Erythroblast (primary cell): ENCODE results near the gene NISCH.
A peak's percentile ranks its signal among the peaks of the same experiment; 100 is the strongest.

ENCODE experiments used
- DNase-seq, 2 experiments: peaks; one replicate each; lab custom pipeline; 2025; lab: John Stamatoyannopoulos, UW
- GATA1 ChIP-seq: IDR thresholded peaks from 2 replicates; pipeline ENCODE4 v1.6.1; 2011; ENCODE audit warnings: low read depth, mild to moderate bottlenecking, control low read depth, low read length, moderate library complexity
- POLR2A ChIP-seq: IDR thresholded peaks from 2 replicates; pipeline ENCODE4 v1.6.1; 2011; ENCODE audit warnings: mild to moderate bottlenecking, low read length

The NISCH gene

DNA sequence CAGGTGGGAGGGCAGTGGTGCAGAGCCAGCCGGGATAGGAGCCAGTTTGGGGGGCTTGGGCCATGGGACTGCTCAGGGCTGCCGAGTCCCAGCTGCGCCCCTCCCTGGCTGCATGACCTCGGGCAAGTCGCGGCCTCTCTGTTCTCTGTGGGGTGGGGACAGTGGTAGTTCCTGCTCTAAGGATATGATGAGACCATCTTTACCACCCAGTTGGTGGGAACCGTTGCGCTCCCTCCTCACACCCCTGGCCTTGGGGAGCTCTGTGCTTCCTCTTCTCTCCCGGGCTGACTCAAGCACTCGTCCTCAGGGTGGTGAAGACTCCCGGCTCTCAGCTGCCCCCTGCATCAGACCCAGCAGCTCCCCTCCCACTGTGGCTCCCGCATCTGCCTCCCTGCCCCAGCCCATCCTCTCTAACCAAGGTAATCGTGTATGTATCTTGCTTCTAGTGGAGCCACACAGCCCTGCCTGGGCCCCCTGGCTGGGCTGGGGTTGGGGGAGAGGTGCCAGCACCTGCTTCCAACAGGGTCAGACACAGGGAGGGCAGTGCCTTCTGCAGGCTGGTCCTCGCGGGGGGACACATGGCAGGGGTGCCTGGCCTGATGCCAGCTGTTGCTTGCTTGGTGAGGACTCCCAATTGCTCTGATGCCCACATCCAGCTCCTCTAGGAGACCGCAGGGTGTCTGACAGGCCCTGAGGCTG is 24.6 kb downstream of the NISCH start:
- no peak for TF ChIP-seq POLR2A
- no peak for DNase-seq

DNA sequence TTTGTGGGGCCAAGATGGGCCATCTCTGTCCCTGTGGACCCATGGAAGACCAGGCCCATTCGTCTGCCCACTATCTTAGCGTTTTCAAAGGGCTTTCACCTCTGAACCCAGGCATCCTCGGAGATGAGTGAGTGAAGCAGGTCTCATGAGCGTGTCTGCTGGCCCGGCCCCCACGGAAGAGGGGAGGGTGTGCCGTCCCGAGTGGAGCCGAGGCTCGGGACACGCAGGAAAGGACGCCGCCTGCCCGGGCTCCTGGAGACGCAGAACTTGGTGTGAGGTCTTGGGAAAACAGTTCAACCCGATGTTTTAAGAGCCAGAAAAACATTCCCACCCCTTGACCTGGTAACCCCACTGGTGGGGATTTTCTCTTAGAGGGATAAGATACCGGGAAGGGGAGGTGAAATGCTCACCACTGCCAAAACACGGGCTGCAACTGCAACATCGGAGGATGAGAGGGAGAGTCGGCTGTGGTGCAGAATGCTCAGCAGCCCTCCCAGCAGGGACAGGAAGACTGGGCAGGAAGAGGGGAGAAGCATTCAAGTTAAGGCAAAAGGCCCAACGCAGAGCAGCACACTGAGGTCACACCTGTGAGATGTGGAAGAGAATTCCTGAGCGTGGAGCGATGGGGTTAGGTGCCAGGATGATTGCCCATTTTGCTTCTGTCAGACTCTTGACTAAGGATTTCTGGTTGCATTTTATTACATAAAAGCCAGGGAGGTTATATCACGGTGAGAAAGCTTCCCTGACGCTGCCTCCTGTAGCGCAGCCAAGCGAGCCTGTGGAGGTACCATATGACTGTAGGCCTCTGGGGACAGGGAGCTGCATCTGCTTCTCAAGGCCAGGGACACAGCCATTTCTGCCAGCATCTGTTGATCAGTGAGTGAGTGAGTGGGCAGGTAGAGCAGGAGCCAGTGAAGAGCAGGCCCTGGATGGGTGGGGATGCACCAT is 25.6 kb downstream of the NISCH start:
- TF ChIP-seq POLR2A, result no peak
- no peak for TF ChIP-seq GATA1
- DNase-seq, result no peak

DNA sequence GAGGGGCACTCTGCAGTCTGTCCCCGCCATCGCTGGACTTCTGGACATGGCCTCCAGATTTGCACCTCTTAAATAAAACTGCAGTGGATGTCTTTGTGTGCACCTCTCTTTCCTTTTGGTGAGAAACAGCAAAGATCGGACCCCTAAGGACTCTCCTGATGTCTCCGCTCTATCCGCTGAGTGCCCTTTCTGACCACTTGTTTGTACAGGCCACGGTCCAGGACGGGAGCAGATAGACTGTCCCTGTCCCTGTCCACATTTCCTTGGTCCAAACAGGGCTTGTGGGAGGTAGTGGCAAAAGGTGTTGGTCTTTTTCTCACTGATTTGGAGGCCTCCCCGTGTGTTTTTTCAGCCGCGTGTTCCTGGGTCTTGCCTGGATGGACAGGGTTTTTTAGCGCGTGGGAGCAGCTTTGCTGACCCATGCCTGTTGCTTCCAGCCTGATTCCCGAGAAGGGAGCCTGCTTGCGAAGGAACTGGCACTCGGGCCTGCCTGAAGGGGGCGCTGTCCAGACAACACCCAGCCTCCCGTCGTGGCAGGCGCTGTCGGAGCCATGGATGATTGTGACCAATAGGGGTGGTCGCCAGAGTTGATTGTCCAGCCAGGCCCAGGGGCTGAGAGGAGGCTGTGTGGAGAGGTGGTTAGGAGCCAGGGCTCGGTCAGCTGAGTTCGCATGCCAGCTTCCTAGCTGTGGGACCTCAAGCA is 26.6 kb downstream of the NISCH start:
- DNase-seq, result peak; percentile 47 to 52
- TF ChIP-seq GATA1 (no peak), POLR2A (no peak)

DNA sequence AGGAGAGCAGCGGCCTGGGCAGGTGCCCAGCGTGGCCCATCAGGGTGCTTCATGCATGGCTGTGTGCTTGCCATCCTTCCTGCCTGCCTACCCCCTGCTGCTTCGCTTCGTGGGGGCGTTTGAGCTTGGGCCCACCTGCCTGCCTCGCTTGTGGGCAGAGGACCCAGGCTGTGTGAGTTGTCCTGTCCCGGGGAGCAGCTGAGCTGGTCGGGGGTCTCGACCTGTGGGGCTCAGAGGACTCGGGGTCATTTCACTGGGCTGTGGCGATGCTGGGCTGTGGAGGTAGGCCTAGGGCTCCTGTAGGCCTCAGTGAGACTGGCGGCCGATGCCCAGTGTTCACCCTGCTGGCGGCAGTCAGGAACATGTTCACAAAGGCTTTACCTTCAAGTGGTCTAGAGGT is 27.7 kb downstream of the NISCH start:
- TF ChIP-seq POLR2A, result no peak
- TF ChIP-seq GATA1, result no peak
- no peak for DNase-seq

DNA sequence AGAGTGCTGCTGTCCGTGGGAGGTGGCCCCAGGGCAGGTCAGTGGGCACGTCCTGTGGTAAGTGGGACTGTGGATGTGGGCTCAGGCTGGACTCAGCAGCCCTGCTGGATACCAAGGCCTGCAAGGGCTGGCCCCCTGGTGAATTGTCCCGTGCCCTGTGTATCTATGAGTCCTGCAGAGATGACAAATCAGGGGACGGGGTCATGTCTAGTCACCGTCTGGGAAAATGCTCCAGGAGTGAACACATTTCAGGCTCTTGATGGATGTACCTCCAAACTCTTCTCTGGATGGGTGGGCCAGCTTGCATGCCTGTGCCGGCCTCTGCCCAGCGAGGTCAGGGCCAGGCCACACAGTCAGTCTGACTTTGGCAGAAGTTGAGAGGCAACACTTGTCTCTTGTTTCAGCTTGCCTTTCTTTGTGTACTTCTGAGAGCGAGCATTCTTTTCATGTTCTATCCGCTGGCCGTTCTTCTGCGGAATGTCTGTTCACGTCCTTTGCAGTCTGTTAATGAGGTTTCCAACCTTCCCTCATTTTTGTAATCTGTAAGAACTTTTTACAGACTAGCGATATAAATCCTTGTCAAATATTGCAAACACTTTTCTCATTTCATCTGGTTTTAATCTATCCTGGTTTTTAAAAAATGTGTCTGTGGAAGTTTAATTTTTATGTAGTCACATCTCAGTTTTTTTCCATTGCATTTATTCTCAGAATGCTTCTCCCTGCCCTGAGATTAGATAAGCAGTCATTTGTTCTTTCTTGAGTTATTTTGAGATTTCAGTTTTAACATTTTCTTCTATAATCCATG is 28.4 kb downstream of the NISCH start:
- no peak for TF ChIP-seq POLR2A
- no peak for TF ChIP-seq GATA1
- DNase-seq, result no peak

DNA sequence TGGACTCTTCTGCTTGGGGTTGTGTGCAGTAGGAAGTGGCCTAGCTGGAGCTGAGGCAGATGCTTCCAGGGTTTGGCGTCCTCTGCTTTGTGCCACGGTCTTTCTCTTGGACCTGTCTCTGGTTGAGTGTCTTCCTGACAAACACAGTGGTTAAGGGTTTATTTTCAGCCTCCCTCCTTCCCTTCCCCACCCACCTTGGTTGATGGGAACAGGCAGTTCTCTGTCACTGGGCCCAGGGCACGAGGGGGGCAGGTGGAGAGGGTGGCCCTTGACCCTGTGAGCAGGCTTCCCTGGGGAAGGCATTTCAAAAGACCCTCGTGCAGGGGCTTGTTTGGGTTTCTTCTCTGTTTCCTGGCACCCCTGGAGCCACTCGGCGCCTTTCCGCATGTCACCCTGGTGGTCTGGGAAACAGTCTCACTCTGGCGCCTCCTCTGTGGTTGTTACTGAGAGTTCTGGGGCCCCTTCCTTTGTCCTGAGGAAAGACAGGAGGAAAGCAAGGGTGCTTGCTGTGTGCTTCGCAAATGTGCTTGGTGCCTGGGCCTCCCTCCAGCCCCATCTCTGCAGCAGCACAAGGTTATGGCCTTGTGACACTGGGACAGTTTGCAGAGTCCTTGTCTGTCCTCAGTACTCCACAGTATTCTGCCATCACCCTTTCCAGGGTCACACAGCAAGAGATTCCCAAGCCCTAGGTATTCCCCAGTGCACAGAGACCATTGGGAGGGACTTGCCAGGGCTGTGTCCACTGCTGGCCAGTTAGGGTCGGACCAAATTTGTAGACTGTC is 29.5 kb downstream of the NISCH start:
- TF ChIP-seq GATA1 (no peak), POLR2A (no peak)
- DNase-seq, result no peak

DNA sequence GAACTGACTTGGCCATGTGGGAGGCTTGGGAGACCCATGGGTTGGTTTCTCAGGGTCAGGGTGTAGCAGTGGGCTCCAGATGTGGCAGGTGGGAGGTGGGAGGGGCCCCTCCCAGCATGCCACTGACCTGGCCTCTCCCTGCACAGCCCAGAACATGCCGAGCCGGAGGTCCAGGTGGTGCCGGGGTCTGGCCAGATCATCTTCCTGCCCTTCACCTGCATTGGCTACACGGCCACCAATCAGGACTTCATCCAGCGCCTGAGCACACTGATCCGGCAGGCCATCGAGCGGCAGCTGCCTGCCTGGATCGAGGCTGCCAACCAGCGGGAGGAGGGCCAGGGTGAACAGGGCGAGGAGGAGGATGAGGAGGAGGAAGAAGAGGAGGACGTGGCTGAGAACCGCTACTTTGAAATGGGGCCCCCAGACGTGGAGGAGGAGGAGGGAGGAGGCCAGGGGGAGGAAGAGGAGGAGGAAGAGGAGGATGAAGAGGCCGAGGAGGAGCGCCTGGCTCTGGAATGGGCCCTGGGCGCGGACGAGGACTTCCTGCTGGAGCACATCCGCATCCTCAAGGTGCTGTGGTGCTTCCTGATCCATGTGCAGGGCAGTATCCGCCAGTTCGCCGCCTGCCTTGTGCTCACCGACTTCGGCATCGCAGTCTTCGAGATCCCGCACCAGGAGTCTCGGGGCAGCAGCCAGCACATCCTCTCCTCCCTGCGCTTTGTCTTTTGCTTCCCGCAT is 31.8 kb downstream of the NISCH start:
- TF ChIP-seq POLR2A (no peak), GATA1 (no peak)
- DNase-seq, result no peak

DNA sequence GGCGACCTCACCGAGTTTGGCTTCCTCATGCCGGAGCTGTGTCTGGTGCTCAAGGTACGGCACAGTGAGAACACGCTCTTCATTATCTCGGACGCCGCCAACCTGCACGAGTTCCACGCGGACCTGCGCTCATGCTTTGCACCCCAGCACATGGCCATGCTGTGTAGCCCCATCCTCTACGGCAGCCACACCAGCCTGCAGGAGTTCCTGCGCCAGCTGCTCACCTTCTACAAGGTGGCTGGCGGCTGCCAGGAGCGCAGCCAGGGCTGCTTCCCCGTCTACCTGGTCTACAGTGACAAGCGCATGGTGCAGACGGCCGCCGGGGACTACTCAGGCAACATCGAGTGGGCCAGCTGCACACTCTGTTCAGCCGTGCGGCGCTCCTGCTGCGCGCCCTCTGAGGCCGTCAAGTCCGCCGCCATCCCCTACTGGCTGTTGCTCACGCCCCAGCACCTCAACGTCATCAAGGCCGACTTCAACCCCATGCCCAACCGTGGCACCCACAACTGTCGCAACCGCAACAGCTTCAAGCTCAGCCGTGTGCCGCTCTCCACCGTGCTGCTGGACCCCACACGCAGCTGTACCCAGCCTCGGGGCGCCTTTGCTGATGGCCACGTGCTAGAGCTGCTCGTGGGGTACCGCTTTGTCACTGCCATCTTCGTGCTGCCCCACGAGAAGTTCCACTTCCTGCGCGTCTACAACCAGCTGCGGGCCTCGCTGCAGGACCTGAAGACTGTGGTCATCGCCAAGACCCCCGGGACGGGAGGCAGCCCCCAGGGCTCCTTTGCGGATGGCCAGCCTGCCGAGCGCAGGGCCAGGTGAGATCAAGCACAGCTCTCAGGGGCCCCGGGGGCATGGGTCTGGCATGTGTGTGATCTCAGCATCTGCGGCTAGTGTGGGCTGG is 32.6 kb downstream of the NISCH start:
- no peak for DNase-seq
- TF ChIP-seq GATA1 (no peak), POLR2A (no peak)

DNA sequence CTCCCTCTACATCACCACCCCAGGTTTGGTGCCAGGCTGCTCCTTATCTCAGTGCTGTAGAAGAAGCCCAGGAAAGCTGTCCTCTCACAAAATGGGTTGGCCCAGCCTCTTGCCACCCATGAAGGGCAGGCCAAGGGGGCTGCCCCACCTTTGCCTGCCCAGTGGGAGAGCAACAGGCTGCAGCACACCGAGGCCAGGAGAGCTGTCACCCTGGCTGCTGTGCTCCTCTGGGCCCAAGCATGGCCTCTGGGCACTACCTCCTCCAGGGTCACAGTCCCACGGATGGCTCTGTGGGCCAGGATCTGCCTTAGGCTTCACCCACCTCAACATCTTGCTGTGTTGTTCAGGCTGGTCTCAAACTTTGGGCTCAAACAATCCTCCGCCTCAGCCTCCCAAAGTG is 33.3 kb downstream of the NISCH start:
- no peak for TF ChIP-seq GATA1
- TF ChIP-seq POLR2A, result no peak
- no peak for DNase-seq

DNA sequence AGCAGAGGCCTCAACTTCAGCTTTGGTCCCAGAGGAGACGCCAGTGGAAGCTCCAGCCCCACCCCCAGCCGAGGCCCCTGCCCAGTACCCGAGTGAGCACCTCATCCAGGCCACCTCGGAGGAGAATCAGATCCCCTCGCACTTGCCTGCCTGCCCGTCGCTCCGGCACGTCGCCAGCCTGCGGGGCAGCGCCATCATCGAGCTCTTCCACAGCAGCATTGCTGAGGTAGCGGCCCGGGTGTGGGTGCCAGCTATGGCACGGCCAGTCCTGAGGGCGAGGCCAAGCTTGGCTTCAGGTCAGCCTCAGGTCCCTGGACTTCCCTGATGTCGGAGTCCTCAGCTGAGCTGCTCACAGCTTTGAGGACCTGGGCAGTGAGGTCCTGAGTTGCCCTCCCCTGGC is 34.0 kb downstream of the NISCH start:
- no peak for DNase-seq
- TF ChIP-seq POLR2A (no peak), GATA1 (no peak)

DNA sequence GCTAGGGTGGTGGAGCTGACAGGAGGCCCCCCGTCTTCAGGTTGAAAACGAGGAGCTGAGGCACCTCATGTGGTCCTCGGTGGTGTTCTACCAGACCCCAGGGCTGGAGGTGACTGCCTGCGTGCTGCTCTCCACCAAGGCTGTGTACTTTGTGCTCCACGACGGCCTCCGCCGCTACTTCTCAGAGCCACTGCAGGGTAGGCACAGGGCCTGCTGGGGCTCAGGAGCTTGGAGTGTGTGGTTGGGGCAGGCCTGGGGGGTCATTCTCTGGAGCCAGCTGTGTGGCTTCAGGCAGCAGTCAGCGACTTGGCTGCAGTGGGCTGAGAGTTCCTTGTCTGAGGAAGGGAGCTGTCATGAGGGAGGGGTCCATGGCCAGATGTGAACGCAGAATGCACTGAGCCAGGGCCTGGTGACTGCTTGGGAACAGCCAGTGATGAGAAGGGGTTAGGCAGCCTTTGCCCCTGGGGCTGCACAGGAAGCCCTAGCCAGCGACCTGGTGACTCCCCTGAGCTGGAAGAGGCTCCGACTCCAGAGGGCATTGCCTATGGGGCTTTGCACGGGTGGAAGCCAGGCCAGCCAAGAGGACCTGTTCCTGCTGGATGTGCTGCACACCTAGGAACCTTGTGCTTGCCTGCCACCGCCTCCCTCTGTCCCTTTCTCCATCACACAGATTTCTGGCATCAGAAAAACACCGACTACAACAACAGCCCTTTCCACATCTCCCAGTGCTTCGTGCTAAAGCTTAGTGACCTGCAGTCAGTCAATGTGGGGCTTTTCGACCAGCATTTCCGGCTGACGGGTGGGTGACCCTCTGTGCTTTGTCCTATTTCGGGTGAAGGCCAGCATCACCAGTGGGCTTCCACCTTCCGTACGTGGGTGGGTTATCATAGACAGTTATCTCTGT is 34.9 kb downstream of the NISCH start:
- DNase-seq, result no peak
- TF ChIP-seq GATA1 (no peak), POLR2A (no peak)
